SK-N-SH (cell line): Measurements from ENCODE around the gene SUCLG2. TPM values are rescaled to one million over a fixed set of nuclear protein-coding genes. Genes with fewer than 3 reads are reported as not detected.

Experiments
- CTCF ChIA-PET: fragments of 300-600, 350-600 bp; formaldehyde crosslinking; extraction: SDS; loops from one replicate; lab custom pipeline; 2021; lab: Yijun Ruan, JAX
- POLR2A ChIA-PET: fragments of 350-600 bp; sonication (Branson Sonifier 250); formaldehyde crosslinking; extraction: SDS; loops from one replicate; lab custom pipeline; 2020; ENCODE audit warnings: antibody characterized with exemption, inconsistent platforms; lab: Yijun Ruan, JAX
- DNase-seq: peaks from one replicate; pipeline ENCODE4 v3.0.0; 2012
- H2AFZ ChIP-seq: fragments of 200-600 bp; sonication (generic); 2 replicates; pipeline ENCODE4 v1.8.1; 2016; ENCODE audit warnings: antibody characterized with exemption, mild to moderate bottlenecking, low read depth
- H3F3A ChIP-seq: fragments of 200-600 bp; sonication (generic); replicated peaks from 2 replicates; pipeline ENCODE3; 2016; ENCODE audit warnings: antibody characterized with exemption, mild to moderate bottlenecking; ENCODE audit not compliant: insufficient read depth
- H3K27ac ChIP-seq, 2 experiments: fragments of 200-500 bp in 1 of 2; fragments of 200-600 bp in 1 of 2; sonication (Bioruptor generic) in 1 of 2; sonication (generic), shearing (Covaris generic) in 1 of 2; 2 replicates each; pipeline versions ENCODE4 v1.5.1 to v1.6.1; 2014 to 2016; ENCODE audit warnings: low read depth in 2 of 2, inconsistent platforms in 1 of 2, low read length in 1 of 2, mild to moderate bottlenecking in 1 of 2, mixed read lengths in 1 of 2
- H3K27me3 ChIP-seq: fragments of 200-600 bp; sonication (generic), shearing (Covaris generic); 2 replicates; pipeline ENCODE4 v1.6.1; 2016; ENCODE audit warnings: mixed run types; ENCODE audit not compliant: insufficient read depth
- H3K36me3 ChIP-seq, 2 experiments: fragments of 200-500 bp in 1 of 2; fragments of 200-600 bp in 1 of 2; sonication (Bioruptor generic) in 1 of 2; sonication (generic) in 1 of 2; replicated peaks in 1 of 2; 2 replicates each; pipeline versions ENCODE3 to v1.5.1; 2014 to 2016; ENCODE audit warnings: low read length in 1 of 2, mild to moderate bottlenecking in 1 of 2; ENCODE audit not compliant: insufficient read depth in 2 of 2, control insufficient read depth in 1 of 2
- H3K4me1 ChIP-seq, 2 experiments: fragments of 200-500 bp in 1 of 2; fragments of 200-600 bp in 1 of 2; sonication (Bioruptor generic) in 1 of 2; sonication (generic), shearing (Covaris generic) in 1 of 2; 2 replicates each; pipeline versions ENCODE4 v1.5.1 to v1.6.1; 2014 to 2016; ENCODE audit warnings: low read depth in 1 of 2, low read length in 1 of 2, mixed run types in 1 of 2; ENCODE audit not compliant: insufficient read depth in 2 of 2, control insufficient read depth in 1 of 2
- H3K4me2 ChIP-seq: fragments of 200-600 bp; sonication (generic), shearing (Covaris generic); 2 replicates; pipeline ENCODE4 v1.6.1; 2017; ENCODE audit warnings: mixed run types
- H3K4me3 ChIP-seq, 2 experiments: fragments of 200-500 bp in 1 of 2; fragments of 200-600 bp in 1 of 2; sonication (Bioruptor generic) in 1 of 2; sonication (generic), shearing (Covaris generic) in 1 of 2; 2 replicates each; pipeline versions ENCODE4 v1.5.1 to v1.8.1; 2014 to 2016; ENCODE audit warnings: low read depth in 2 of 2, inconsistent platforms in 1 of 2, low read length in 1 of 2, mild to moderate bottlenecking in 1 of 2, mixed read lengths in 1 of 2, moderate library complexity in 1 of 2
- H3K79me2 ChIP-seq: fragments of 200-600 bp; sonication (generic); 2 replicates; pipeline ENCODE4 v1.8.1; 2017; ENCODE audit warnings: mild to moderate bottlenecking; ENCODE audit not compliant: insufficient read depth
- H3K9ac ChIP-seq: fragments of 200-600 bp; sonication (generic); 2 replicates; pipeline ENCODE4 v1.6.1; 2017; ENCODE audit warnings: mixed run types
- H3K9me2 ChIP-seq: fragments of 200-600 bp; sonication (generic); 2 replicates; pipeline ENCODE4 v1.6.1; 2017; ENCODE audit warnings: mixed run types
- H3K9me3 ChIP-seq: fragments of 200-600 bp; sonication (generic); 2 replicates; pipeline ENCODE4 v1.6.1; 2017; ENCODE audit warnings: mixed run types, mild to moderate bottlenecking, moderate library complexity
- H4K20me1 ChIP-seq: fragments of 200-600 bp; sonication (generic); 2 replicates; pipeline ENCODE4 v1.6.1; 2017; ENCODE audit warnings: mild to moderate bottlenecking, mixed run types; ENCODE audit not compliant: insufficient read depth
- FOSL2 ChIP-seq: IDR thresholded peaks from 2 replicates; pipeline ENCODE4 v1.4.0; 2012; ENCODE audit warnings: low read depth, mild to moderate bottlenecking, moderate library complexity, borderline replicate concordance
- IRF3 ChIP-seq: fragments of 150-350 bp; IDR thresholded peaks from 2 replicates; pipeline ENCODE4 v1.6.1; 2016; ENCODE audit warnings: mild to moderate bottlenecking, low read depth, low read length
- MEF2A ChIP-seq: IDR thresholded peaks from 2 replicates; pipeline ENCODE4 v1.4.0; 2012; ENCODE audit warnings: low read depth, borderline replicate concordance
- NRF1 ChIP-seq: IDR thresholded peaks from 2 replicates; pipeline ENCODE4 v1.6.1; 2012; ENCODE audit warnings: low read depth, mild to moderate bottlenecking, low read length
- PBX3 ChIP-seq: IDR thresholded peaks from 2 replicates; pipeline ENCODE4; 2012
- RFX5 ChIP-seq: IDR thresholded peaks from 2 replicates; pipeline ENCODE4 v1.6.1; 2012; ENCODE audit warnings: mild to moderate bottlenecking, improper control_type of control experiment, low read length
- SMC3 ChIP-seq: IDR thresholded peaks from 2 replicates; pipeline ENCODE4 v1.6.1; 2012; ENCODE audit warnings: low read depth, low read length, improper control_type of control experiment
- YY1 ChIP-seq: IDR thresholded peaks from 2 replicates; pipeline ENCODE4 v1.4.0; 2012; ENCODE audit warnings: low read depth, mild to moderate bottlenecking
- WGBS: methylation state at CpG from one replicate; pipeline ENCODE4 v1.1.6; 2017; ENCODE audit warnings: low lambda C conversion rate; 5-methylcytosine and 5-hydroxymethylcytosine counted together
- polyA plus RNA-seq, 3 experiments: library from polyadenylated mRNA; depleted of rRNA; stranded (reverse); fragments of >200 nt; gene quantifications; 2 replicates each; pipeline ENCODE4 v1.2.3, GENCODE V29; 2012
- TF ChIP-seq, protein P1 (sequence below): IDR thresholded peaks from 2 replicates; pipeline ENCODE4 v1.4.0; 2012; ENCODE audit warnings: low read depth
- TF ChIP-seq, protein P2 (sequence below): IDR thresholded peaks from 2 replicates; pipeline ENCODE4 v1.4.0; 2012; ENCODE audit warnings: low read depth, borderline replicate concordance
- TF ChIP-seq, protein P3 (sequence below): IDR thresholded peaks from 2 replicates; pipeline ENCODE4 v1.6.1; 2012; ENCODE audit warnings: mild to moderate bottlenecking, low read depth, low read length, moderate library complexity

SUCLG2 gene
- polyA plus RNA-seq, 1 of the 3 experiments (the other 2 are of a cell fraction), result 20.2 TPM

- CTCF ChIA-PET, result no interaction called here
- POLR2A ChIA-PET, result no interaction called here
- TF ChIP-seq RFX5, result no peak
- TF ChIP-seq, protein P1, sequence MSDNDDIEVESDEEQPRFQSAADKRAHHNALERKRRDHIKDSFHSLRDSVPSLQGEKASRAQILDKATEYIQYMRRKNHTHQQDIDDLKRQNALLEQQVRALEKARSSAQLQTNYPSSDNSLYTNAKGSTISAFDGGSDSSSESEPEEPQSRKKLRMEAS, result no peak
- TF ChIP-seq PBX3, result no peak
- TF ChIP-seq, protein P2, sequence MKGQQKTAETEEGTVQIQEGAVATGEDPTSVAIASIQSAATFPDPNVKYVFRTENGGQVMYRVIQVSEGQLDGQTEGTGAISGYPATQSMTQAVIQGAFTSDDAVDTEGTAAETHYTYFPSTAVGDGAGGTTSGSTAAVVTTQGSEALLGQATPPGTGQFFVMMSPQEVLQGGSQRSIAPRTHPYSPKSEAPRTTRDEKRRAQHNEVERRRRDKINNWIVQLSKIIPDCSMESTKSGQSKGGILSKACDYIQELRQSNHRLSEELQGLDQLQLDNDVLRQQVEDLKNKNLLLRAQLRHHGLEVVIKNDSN, result no peak
- TF ChIP-seq MEF2A, result no peak
- TF ChIP-seq IRF3, result no peak
- no peak for TF ChIP-seq YY1
- TF ChIP-seq, protein P3, sequence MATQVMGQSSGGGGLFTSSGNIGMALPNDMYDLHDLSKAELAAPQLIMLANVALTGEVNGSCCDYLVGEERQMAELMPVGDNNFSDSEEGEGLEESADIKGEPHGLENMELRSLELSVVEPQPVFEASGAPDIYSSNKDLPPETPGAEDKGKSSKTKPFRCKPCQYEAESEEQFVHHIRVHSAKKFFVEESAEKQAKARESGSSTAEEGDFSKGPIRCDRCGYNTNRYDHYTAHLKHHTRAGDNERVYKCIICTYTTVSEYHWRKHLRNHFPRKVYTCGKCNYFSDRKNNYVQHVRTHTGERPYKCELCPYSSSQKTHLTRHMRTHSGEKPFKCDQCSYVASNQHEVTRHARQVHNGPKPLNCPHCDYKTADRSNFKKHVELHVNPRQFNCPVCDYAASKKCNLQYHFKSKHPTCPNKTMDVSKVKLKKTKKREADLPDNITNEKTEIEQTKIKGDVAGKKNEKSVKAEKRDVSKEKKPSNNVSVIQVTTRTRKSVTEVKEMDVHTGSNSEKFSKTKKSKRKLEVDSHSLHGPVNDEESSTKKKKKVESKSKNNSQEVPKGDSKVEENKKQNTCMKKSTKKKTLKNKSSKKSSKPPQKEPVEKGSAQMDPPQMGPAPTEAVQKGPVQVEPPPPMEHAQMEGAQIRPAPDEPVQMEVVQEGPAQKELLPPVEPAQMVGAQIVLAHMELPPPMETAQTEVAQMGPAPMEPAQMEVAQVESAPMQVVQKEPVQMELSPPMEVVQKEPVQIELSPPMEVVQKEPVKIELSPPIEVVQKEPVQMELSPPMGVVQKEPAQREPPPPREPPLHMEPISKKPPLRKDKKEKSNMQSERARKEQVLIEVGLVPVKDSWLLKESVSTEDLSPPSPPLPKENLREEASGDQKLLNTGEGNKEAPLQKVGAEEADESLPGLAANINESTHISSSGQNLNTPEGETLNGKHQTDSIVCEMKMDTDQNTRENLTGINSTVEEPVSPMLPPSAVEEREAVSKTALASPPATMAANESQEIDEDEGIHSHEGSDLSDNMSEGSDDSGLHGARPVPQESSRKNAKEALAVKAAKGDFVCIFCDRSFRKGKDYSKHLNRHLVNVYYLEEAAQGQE, result no peak
- TF ChIP-seq NRF1, result no peak
- TF ChIP-seq SMC3, result no peak
- TF ChIP-seq FOSL2, result no peak
Measured at GRCh38 chr3:67375976-67376375, 278.4 kb downstream of the SUCLG2 start.

More at GRCh38 chr3:67375976-67376375, 278.4 kb downstream of the SUCLG2 start:
- Histone ChIP-seq H3K4me2 (no peak overlapping the region), H3K36me3 (peaks cover 0 to 6% of the 10 kb centered on the region in 2 experiments), H3K79me2 (no peaks in the 10 kb centered on the region), H3K27ac (no peak overlapping the region), H3K27me3 (no peaks in the 10 kb centered on the region), H3K9me2 (no peaks in the 10 kb centered on the region), H3K4me3 (no peak overlapping the region), H3K9me3 (no peaks in the 10 kb centered on the region), H4K20me1 (no peaks in the 10 kb centered on the region), H3F3A (no peaks in the 10 kb centered on the region), H3K4me1 (no peaks in the 10 kb centered on the region), H2AFZ (no peak overlapping the region), H3K9ac (no peak overlapping the region)
- DNase-seq, result no peak
- 89% methylated on average over 5 of the region's 5 CpGs for WGBS
